ENCODE results near the gene MDGA2. TPM values are rescaled to one million over a fixed set of nuclear protein-coding genes. Genes with fewer than 3 reads are reported as not detected.
A peak's percentile ranks its signal among the peaks of the same experiment; 100 is the strongest.

Gene MDGA2
- total RNA-seq, 1 donor from 2014 or later, result 8.1 TPM

GRCh38 chr14:47264842-47265241 lies 410.6 kb downstream of the MDGA2 start:
- no peak overlapping the region for H3K4me3 Mint-ChIP-seq (ENCODE audit: unreplicated experiment)
- no peaks in the 10 kb centered on the region for H3K9me3 Mint-ChIP-seq (ENCODE audit: unreplicated experiment)
- H3K27me3 Mint-ChIP-seq (ENCODE audit: unreplicated experiment), result no peaks in the 10 kb centered on the region
- no peaks in the 10 kb centered on the region for H3K36me3 Mint-ChIP-seq (ENCODE audit: low read depth, unreplicated experiment)
- H3K27ac Mint-ChIP-seq (ENCODE audit: unreplicated experiment), result no peak overlapping the region
- no peak for DNase-seq (ENCODE audit: low spot score)
- no peak for TF ChIP-seq CTCF (IDR thresholded peaks at IDR 0.05; ENCODE audit: unreplicated experiment)
- peaks cover under 1% of the 10 kb centered on the region for H3K4me1 Mint-ChIP-seq (ENCODE audit: unreplicated experiment)

- Mint-ChIP-seq H3K36me3 (ENCODE audit: low read depth, unreplicated experiment) (no peaks in the 10 kb centered on the region), H3K27ac (ENCODE audit: unreplicated experiment) (no peak overlapping the region), H3K9me3 (ENCODE audit: unreplicated experiment) (no peaks in the 10 kb centered on the region), H3K4me3 (ENCODE audit: unreplicated experiment) (no peak overlapping the region), H3K27me3 (ENCODE audit: unreplicated experiment) (no peaks in the 10 kb centered on the region), H3K4me1 (ENCODE audit: unreplicated experiment) (peaks cover 9% of the 10 kb centered on the region)
- DNase-seq (ENCODE audit: low spot score), result no peak
- no peak for TF ChIP-seq CTCF (IDR thresholded peaks at IDR 0.05; ENCODE audit: unreplicated experiment)
Observed at GRCh38 chr14:47262801-47263200, 412.6 kb downstream of the MDGA2 start.

- no peak for DNase-seq (ENCODE audit: low spot score)
- Mint-ChIP-seq H3K27me3 (ENCODE audit: unreplicated experiment) (peaks cover 3% of the 10 kb centered on the region), H3K4me3 (ENCODE audit: unreplicated experiment) (no peak overlapping the region), H3K27ac (ENCODE audit: unreplicated experiment) (no peak overlapping the region), H3K36me3 (ENCODE audit: low read depth, unreplicated experiment) (peaks cover 1% of the 10 kb centered on the region), H3K9me3 (ENCODE audit: unreplicated experiment) (no peaks in the 10 kb centered on the region), H3K4me1 (ENCODE audit: unreplicated experiment) (peaks cover 17% of the 10 kb centered on the region)
- no peak for TF ChIP-seq CTCF (IDR thresholded peaks at IDR 0.05; ENCODE audit: unreplicated experiment)
Observed at GRCh38 chr14:47261350-47261749, 414.1 kb downstream of the MDGA2 start.

GRCh38 chr14:47259796-47260195 lies 415.6 kb downstream of the MDGA2 start:
- no peak for TF ChIP-seq CTCF (IDR thresholded peaks at IDR 0.05; ENCODE audit: unreplicated experiment)
- H3K9me3 Mint-ChIP-seq (ENCODE audit: unreplicated experiment), result no peaks in the 10 kb centered on the region
- no peak overlapping the region for H3K4me3 Mint-ChIP-seq (ENCODE audit: unreplicated experiment)
- DNase-seq (ENCODE audit: low spot score), result no peak
- H3K36me3 Mint-ChIP-seq (ENCODE audit: low read depth, unreplicated experiment), result peaks cover 3% of the 10 kb centered on the region
- H3K27me3 Mint-ChIP-seq (ENCODE audit: unreplicated experiment), result peaks cover 3% of the 10 kb centered on the region
- no peak overlapping the region for H3K27ac Mint-ChIP-seq (ENCODE audit: unreplicated experiment)
- H3K4me1 Mint-ChIP-seq (ENCODE audit: unreplicated experiment), result peaks cover 17% of the 10 kb centered on the region

GRCh38 chr14:47257013-47257412 lies 418.4 kb downstream of the MDGA2 start:
- DNase-seq (ENCODE audit: low spot score), result no peak
- peaks cover 17% of the 10 kb centered on the region for H3K4me1 Mint-ChIP-seq (ENCODE audit: unreplicated experiment)
- H3K27ac Mint-ChIP-seq (ENCODE audit: unreplicated experiment), result peak overlapping the region; percentile 73
- peaks cover 17% of the 10 kb centered on the region for H3K9me3 Mint-ChIP-seq (ENCODE audit: unreplicated experiment)
- H3K27me3 Mint-ChIP-seq (ENCODE audit: unreplicated experiment), result peaks cover 5% of the 10 kb centered on the region
- peaks cover 15% of the 10 kb centered on the region for H3K36me3 Mint-ChIP-seq (ENCODE audit: low read depth, unreplicated experiment)
- H3K4me3 Mint-ChIP-seq (ENCODE audit: unreplicated experiment), result no peak overlapping the region
- no peak for TF ChIP-seq CTCF (IDR thresholded peaks at IDR 0.05; ENCODE audit: unreplicated experiment)

Measured in endothelial cell (in vitro differentiated cells).